ENCODE results near the gene KRT222.

Gene KRT222

DNA sequence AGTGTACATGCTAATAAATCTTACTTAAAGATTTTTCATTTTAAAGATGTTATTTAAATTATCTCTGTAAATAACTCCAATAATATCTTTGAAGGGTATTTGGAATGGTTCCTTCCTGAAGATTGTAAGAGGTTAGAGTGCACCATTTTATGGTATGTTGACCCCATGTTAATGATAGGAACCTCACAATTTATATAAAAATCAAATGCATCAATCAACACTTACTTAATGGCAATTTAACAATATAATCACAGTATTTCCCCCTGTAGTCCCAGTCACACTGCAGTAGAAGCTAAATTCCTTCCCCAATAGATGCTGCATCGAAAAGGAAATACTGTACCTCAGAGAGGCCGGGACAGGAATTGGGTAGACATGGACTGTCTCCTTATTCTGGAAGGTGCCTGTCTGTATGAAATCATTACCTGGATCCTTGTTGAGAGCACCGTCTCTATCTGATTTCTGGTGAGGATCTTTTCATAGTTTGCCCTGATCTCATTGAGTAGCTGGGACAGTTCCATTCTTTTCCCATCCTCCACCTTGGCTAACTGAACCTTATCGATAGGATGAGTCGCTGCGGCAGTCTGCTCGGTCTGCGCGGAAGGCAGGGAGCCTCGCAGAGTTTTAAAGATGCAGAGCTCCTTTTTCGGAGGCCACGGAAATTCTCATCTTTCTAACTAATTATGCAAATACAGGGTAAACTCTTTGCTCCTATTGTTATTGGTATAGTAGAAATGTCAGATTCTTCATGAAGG, at the start of gene KRT222:
KRT222 (minus strand) TSS at position 596 of the 752 bp plus-strand sequence; CDS start at position 518, 78 bp downstream.
- no peak for DNase-seq

GRCh38 chr17:40714473-40714872, 49.5 kb upstream of the KRT222 start:
- DNase-seq, result peak; percentile 20

DNA sequence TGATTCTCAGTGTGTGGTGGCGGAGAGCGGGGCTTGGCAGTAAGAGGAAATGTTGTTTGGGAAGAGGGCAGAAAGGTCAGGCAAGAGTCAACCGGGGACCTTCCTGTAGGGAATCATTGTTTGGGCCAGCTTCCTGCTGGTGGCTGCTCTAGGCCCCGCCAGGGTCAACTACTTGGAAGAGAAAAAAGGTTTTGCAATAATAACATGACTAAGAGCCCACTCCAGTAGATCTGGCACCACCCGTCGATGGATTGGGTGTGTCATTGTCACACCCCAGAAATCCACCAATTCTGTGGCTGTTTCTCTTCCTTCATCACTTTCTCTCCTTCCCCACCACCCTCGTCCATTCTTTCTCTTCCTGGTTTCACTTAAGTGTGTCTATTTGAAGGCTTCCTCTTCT, 42.8 kb upstream of the KRT222 start:
- no peak for DNase-seq

DNA sequence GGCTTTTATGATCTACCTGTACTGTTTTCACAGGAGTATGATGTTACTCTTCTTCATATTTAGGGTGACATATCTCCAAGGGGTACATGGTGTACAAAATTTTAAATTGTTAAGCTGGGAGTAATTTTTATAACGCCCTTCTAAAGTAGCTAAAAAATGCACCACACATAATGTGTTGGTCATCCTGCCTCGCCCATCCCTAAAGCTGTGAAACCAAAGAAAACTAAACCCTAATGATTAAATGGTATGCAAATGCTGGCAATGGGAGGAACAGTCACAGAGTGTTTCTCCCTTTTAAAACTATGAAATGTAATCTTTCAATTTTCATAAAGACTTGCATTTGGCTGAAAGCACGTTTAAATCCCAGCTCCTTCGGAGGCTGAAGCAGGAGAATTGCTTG, 40.6 kb upstream of the KRT222 start:
- DNase-seq, result no peak

DNA sequence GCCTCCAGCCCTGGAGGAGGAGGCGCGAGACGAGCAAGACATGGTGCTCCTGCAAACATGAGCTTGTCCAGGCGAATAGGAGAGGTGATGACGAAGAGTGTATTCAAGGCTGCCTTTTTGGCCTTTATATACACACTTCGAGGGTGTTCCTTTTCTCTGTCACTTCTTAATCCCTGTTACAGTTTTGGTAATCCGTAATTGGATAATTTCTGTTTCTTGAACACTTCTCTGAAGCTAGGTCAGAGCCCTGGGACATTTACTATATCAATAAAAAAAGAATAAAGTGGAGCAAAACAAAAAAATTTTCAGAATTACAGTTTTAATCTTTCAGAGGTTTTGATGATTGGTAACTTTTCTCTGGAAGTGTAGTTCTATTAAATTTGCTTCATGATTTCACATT, 38.7 kb upstream of the KRT222 start, which contains the start of gene KRT24:
KRT24 (minus strand) TSS at position 101 of the 400 bp plus-strand sequence; CDS start at position 42, 59 bp downstream.
- DNase-seq, result no peak

DNA sequence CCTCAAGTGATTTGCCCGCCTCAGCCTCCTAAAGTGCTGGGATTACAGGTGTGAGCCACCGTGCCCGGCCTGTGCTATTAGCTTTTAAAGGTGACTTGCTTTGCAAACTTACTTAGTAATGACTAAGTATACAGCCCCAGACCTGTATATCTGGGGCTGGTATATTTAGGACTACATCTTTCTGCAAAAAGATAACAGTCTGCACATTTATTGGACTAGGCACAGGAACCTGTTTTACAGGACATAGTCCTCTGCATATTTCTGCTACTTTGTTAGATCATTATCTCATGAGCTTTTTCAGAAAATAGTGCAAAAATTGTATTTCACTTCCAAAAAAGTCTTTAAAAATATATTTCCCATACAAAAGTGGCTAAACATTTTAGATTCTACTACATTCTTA, 37.3 kb upstream of the KRT222 start:
- DNase-seq, result no peak

DNA sequence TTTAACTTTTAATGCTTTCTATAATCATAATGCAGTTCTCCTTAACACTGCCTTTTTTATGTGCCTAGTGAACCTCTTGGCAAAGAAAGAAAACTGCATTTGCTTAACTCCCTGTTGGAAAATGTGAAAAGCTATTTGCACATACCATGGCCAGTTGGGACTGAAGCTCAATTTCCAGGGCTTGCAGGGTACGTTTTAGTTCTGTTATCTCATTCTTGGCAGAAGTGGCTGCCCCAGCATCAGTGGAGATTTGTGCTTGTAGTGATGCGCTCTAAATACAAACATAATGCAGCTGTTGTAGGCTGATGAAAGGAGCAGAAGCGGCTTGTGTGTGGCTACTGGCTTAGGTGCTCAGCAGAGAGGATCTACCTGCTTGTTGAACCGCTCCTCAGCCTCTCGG, 34.9 kb upstream of the KRT222 start:
- no peak for DNase-seq

GRCh38 chr17:40699371-40699770, 34.4 kb upstream of the KRT222 start:
- no peak for DNase-seq

GRCh38 chr17:40697297-40697696, 32.3 kb upstream of the KRT222 start:
- DNase-seq, result no peak

DNA sequence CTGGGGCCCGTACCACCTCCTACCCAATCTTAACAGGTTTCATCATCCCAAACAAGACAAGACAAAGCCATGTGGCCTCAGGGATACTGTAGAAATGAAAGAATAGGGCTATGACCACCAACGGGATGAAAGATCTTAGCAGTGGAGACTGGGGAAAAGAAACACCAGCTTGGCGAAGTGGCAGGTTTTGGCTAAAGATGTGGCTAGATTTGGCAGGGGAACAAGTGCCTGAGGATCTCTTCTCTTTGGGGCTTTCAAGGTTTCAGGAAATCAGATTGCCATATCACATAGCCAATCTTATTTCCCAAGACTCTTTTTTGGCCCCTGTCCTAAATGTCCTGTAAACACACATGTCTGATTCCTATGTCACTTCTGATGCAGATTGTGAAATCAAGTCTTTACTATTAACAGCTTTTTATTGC, 31.7 kb upstream of the KRT222 start:
- DNase-seq, result no peak

- DNase-seq, result peak; percentile 14
Observed at GRCh38 chr17:40695874-40696472, 31.0 kb upstream of the KRT222 start.

GRCh38 chr17:40694584-40694983, 29.6 kb upstream of the KRT222 start:
- DNase-seq, result no peak

- DNase-seq, result no peak
Observed at GRCh38 chr17:40687106-40687505, 22.1 kb upstream of the KRT222 start.

DNA sequence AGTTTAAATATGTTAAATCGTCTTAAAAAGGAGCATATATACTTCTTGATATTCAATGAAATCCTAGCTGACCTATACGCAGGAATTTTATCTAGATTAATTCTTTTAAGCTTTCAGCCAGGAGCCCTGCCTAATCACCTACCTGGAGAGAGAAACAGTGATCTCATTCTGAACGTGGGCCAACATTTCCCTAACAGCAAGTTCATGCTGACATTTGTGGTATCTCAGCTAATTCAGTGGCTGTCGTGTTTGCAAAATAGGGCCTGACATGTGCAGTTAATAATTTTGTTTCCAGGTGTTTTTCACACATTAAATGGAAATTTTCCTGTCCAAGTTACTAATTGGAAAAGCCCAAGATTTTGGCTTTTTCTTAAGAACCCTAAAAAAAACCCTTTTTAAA, 21.2 kb upstream of the KRT222 start:
- DNase-seq, result no peak

GRCh38 chr17:40680998-40681397, 16.0 kb upstream of the KRT222 start:
- DNase-seq, result no peak

GRCh38 chr17:40679523-40679907, 14.5 kb upstream of the KRT222 start:
- no peak for DNase-seq

- DNase-seq, result peak; percentile 29
Observed at GRCh38 chr17:40678902-40679522, 14.0 kb upstream of the KRT222 start.

- DNase-seq, result no peak
Observed at GRCh38 chr17:40675905-40676304, 10.9 kb upstream of the KRT222 start.

DNA sequence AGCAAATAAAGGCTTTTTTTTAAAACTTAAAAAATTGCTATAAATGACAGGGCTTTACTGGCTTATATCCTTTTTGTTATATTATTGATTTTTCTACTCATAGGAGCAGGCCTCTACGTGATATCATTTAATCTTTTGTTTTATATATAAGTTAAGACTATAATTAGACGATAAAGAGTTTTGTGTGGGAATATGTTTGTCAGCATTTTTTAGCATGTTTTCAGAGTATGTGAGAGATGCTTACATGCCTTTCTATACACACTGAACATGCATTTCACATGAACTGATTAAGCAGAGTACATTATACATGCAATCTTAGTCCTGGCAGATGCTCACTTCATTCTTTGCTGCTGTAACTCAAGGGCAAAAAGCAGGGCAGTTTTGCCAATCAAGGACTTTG, 7.7 kb upstream of the KRT222 start:
- no peak for DNase-seq

GRCh38 chr17:40671282-40671681, 6.3 kb upstream of the KRT222 start:
- DNase-seq, result no peak

DNA sequence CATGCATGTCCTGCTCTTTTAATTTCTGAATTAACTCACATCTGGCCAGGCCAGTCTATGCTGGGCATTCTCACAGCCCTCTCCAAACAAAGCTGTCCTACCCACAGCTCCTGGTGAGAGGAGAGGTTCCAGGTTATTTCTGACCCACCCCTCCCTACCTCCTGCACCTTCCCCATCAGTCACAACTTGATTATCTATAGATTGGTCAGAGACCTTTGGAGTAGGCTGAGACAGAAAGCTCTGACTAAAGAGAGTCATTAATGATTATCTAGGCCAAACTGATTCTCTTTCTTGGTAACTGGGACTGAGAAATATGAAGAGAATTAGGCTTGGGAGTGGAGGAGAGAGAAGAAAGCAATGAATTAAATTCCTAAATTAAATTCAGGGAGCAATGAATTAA, 1.4 kb upstream of the KRT222 start:
- DNase-seq, result peak; percentile 55

- DNase-seq, result no peak
Observed at GRCh38 chr17:40663252-40663651, 1.7 kb downstream of the KRT222 start.

DNA sequence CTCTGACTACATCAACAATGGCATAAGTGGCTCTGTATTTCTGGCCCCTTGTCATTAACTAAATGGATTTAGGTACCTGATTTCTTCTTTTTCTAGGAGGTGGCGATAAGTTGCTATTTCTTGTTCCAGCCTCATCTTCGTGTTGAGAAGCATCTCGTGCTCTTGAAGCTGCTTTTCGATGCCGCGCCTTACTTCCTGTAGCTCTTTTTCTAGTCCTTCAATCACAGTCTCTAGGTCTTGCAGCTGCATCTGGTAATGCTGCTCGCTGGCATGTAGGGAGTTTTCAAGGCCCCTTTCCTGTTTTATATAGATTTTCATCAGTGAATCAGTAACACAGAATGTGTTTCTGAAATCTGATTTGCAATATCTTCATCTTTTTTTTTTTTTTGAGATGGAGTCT, 5.1 kb downstream of the KRT222 start:
- no peak for DNase-seq

DNA sequence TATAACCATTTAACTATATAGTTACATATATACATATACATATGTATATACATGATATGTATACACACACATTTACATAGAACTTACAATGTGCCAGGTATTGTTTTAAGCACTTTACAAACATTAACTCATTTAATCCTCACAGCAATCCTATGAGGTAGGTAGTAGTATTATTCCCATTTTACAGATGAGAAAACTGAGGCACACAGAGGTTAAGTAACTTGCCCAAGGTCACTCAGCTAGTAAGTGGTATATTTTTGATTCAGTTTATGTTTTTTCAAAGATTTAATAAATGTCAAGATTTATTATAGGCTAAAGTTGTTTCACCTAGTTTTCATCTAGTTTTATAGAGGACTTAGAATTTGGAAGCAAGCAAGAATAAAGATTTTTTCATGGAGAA, 6.6 kb downstream of the KRT222 start:
- no peak for DNase-seq
